GM18861 (cell line): ENCODE measurements around the gene ZCCHC24.
A peak's percentile ranks its signal among the peaks of the same experiment; 100 is the strongest.

Experiments used
- ATAC-seq: cut with Tn5 transposase; IDR thresholded peaks from one replicate; pipeline ENCODE4 v1.9.1; 2021; ENCODE audit not compliant: unreplicated experiment

ZCCHC24 gene

DNA sequence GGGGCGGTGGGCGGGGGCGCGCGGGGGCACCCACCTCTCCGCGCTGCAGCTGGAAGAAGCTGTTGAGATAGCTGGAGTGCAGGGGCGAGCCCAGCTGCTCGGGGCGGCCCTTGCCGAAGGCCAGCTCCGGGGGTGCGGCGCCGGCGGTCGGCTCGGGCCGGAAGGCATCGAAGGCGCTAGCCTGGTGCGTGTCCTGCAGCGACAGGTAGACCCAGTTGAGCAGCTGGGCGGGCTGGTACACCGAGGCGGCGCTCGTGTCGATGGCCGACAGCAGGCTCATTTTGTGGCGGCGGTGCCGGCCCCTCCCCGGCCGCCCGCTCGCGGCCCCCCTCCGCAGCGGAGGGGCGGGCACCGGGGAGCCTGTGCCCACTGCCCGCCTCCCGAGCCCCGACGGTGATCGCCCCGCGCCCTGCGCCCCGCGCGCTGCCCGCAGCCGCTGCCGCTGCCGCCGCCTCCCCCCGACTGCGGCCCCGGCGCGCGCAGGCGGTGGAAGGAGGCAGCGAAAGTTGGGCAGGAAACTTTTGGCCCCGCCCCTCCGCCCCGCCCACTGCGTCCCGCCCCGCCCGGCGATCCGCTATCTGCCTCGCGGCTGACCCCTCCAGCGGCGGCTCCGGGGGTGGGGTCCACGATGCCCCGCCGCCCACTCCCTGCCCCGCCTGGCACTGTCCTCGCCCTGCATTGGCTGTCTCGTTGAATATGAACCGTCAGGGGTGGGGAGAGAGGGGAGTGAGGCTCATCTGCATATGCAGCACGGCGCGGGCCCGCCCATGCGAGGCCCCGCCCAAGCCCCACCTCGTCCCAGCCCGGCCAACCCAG is at the start of gene ZCCHC24:
Gene ZCCHC24 (minus strand): TSS at position 464 of the 816 bp plus-strand sequence. CDS start 184 bp downstream, at position 280.
- ATAC-seq, result peak; percentile 94

- ATAC-seq, result no peak
These were observed 48.4 kb upstream of the ZCCHC24 start for GRCh38 chr10:79493806-79494205.

DNA sequence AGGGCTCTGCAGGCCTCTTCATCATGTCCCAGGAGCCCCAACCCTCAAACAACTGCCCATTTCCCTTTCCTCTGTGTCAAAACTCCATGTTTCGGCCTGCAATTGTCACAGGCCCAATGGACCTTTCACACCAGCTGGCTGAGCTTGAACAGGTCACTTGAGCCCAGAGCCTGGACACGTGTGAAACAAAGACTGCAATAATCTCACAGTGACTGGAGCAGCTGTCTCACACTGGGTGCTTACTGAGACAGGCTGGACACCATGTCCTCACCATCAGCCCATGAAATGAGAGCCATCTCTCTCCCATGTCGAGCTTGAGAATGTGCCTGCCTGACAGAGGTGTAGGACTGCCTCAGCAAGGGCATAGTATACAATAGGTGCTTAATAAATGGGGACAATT is 47.4 kb upstream of the ZCCHC24 start:
- no peak for ATAC-seq

DNA sequence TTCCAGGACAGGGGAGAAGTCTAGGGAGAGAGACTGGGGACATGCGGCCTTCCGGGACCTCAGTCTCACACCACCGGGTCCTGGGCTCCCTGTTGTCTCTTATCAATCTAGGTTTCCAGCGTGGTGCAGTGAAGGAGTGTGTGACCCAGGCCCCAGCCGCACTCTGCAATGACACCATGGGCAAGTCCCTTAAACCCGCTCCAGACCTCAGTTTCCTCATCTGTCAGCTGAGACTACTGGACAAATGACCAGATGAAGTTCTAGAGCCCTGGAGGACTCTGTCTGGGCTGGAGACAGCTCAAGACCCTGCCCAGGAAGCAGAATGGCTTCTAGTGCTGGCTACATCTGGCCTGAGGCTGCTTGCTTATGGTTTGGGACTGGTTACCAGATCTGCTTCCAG is 46.8 kb upstream of the ZCCHC24 start:
- ATAC-seq, result no peak

DNA sequence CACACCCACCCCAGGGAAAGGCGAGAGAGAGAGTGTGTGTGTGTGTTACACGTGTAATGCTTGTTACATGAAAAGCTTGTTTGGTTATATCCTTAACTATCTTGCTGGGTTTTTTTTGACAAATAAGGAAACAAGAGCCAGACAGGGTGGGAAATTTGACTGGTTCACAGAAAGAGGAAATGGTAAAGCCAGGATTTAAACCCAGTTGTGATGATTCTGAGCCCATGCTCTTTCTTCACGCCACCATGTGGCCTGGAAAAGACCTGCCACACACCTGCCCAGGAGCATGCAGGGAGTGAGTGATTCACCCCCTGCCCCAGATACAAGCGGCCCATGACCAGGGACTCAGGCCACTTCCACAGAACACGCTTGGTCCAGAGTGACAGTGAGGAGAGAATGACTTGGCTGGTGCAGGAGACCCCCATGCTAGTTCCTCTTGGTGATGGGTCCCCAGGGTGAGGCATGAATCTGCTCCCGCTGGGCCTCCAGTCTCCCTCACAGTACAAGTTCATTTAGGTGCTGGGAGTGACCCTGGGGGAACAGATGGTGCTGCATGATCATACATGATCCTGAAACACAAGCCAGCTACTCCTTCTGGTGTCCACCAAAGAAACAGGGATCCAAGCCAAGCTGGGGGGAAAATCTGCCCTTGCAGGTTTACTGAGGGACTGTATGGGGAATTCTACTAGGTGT is 45.9 kb upstream of the ZCCHC24 start:
- no peak for ATAC-seq

- no peak for ATAC-seq
These were observed 45.1 kb upstream of the ZCCHC24 start for GRCh38 chr10:79490400-79491142.

DNA sequence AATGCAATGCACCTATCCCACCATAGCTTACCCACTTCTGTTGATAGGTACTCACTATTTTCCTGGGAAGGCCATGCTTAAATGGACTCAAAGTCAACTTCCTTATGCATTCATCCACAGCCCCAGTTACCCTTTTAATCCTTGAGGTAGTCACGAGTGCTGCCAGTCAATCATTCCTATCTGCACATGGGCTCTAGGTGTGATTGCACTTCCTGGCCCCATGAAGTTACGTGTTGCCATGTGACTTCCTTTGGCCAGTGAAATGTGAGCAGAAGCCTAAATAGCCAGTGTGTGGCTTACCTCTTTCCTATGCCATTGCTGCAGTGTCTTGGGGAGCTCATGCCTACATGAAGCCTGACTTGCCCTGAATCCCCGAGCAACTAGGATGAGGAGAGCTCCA is 43.4 kb upstream of the ZCCHC24 start:
- ATAC-seq, result no peak

DNA sequence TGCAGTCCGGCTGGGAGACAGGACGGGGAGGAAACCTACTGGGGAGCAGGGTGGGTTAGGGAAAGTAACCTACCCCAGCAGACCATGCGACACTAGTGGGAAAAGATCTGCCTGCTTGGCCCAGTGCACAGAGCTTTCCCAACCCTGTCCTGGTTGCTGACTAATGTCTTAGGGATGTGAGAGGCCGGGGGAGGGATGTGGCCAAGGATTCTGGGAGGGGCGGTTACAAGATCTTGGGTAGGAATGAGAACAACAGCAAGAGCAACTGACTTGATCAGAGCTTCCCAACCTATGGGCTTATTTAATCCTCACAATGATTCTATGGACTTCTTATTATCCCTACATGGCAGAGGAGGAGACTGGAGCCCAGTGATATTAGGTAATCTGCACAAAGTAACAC is 42.9 kb upstream of the ZCCHC24 start:
- ATAC-seq, result no peak

DNA sequence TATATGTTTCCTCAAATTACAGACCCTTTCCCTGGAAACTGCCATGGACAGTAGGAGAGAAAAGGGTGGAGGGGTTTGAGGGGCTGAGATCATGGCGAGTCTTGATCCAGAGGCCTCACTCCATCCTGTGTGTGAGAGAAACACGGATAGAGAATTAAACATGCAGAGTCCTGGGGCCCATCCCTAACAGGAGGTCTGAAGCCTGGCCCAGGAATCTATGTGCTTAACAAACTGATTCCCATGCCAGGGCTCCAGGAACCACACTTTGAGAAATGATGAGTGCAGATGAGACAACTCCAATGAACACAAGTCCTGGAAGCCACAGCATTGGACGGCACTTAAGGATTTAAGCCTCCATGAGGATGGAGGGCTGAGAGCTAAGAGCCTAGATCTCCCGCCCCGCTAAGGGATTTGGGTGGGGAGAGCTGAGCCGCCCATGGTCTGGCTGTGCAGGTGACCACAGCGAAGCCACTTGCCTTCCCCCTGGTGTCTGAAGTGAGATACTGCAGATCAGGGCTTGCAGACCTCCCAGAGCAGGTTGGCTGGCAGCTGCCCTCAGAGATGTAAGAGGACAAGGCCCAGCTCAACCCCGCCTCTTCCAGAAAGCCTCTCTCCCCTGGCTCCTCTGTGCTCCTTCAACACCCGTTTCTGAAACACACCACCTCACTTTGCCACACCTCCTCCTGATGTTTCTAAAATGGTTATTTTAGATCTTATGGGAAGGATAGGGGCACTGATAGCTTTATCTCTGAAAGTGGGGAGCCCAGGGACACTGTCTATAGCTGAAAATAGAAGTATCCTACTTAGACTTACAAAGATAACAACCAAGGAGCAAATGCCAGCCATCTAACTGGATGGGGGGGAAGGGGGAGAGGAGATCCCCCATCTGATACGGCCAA is 42.1 kb upstream of the ZCCHC24 start:
- peak; percentile 75 for ATAC-seq

DNA sequence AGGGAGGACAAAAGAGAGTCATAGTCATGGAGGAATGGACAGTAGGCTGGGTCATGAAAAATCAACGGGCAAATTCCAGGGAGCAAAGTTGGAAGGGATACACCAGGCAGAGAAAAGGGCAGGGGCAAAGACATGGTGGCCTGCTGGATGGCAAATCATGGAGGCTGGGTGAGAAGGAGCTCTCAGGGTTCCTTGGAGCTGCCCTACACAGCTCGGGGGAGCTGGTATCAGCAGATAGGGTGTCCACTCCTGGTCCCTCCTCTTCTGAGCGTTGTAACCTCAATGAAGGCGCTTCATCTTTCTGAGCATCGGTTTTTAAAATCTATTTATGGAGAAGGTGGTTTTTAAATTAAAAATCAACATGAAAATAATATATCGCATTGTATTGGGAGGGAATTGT is 39.1 kb upstream of the ZCCHC24 start:
- ATAC-seq, result no peak

DNA sequence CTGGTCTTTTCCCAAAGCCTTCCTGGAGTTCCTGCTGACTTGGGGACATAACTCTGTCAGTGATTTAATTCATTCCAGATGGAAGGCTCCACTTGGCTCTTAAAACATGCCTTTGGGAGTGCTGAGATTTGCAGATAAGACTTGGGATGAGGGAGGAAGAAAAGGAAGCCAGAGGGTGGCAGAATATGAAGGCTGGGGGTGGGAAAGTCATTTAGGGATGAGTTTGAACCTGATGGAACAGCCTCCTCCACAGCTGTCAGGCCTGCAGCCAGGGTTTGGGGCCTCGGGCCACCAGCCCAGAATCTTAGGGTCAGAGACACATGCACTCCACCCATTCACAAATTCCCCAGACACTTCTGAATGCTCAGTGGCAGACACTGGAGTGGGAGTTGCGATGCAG is 38.5 kb upstream of the ZCCHC24 start:
- no peak for ATAC-seq

GRCh38 chr10:79483299-79483698 is 37.9 kb upstream of the ZCCHC24 start:
- no peak for ATAC-seq

GRCh38 chr10:79482741-79483140 is 37.3 kb upstream of the ZCCHC24 start:
- ATAC-seq, result no peak

DNA sequence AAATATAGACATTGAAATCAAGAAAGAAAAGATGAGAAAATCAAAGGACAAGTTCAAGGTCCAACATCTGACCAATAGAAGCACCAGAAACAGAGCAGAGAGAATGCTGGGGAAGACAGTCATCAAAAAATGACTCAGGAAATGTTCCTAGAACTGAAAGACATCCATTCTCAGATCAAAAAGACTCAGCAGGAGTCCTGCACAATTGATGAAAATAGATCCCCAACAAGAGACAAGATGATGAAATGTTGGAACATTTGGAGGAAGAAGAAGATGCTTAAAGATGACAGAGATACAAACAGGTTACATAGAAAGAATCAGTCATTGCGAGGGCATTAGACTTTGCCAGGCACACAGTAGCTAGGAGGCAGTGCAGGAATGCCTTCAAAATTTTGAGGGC is 36.9 kb upstream of the ZCCHC24 start:
- ATAC-seq, result no peak

DNA sequence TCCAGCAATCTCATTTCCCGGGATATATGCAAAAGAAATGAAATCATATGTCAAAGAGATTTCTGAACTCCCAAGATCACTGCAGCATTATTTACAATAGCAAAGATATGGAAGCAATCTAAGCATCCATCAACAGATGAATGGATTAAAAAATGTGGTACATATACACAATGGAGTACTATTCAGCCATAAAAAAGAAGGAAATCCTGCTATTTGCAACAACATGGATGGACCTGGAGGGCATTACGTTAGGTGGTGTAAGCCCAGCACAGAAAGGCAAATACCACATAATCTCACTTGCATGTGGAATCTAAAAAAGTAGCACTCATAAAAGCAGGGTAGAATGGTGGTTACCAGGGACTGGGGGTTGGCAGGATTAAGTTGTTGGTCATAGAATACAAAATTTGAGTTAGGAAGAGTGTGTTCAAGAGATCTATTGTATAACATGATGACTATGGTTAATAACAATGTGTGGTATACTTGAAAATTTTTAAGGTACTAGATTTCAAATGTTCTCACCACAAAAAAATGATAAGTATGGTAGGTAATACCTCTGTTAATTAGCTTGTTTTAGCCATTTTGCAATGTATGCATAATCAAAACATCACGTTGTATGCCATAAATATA is 34.0 kb upstream of the ZCCHC24 start:
- no peak for ATAC-seq

- no peak for ATAC-seq
These were observed 32.0 kb upstream of the ZCCHC24 start for GRCh38 chr10:79477456-79477855.

GRCh38 chr10:79476645-79477044 is 31.2 kb upstream of the ZCCHC24 start:
- ATAC-seq, result no peak

GRCh38 chr10:79475877-79476276 is 30.5 kb upstream of the ZCCHC24 start:
- ATAC-seq, result no peak

DNA sequence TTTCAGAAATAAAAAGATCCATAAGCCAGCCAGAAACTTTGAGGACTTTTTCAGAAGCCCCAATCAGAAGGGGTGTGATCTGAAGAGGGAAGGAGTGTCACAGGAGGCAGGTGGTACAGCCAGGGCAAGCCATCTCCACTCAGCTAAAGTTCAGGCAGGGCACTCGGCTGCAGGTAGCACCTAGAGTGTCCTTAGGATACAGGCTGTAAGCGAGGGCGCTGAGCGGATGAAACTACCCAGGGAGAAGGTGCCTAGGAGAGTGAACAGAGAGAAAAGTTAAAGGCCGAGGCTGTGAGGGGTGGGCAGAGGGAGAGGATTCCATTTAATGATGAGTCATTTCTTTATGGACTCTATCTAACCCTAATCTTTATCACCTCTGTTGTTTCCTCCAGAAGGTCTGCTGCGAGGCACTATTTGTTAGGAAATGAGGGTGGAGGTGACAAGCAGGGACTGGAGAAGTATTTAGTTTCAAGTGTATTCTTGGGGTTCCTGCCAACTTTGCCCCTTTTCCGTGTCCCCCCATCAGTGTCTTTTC is 29.8 kb upstream of the ZCCHC24 start:
- no peak for ATAC-seq

DNA sequence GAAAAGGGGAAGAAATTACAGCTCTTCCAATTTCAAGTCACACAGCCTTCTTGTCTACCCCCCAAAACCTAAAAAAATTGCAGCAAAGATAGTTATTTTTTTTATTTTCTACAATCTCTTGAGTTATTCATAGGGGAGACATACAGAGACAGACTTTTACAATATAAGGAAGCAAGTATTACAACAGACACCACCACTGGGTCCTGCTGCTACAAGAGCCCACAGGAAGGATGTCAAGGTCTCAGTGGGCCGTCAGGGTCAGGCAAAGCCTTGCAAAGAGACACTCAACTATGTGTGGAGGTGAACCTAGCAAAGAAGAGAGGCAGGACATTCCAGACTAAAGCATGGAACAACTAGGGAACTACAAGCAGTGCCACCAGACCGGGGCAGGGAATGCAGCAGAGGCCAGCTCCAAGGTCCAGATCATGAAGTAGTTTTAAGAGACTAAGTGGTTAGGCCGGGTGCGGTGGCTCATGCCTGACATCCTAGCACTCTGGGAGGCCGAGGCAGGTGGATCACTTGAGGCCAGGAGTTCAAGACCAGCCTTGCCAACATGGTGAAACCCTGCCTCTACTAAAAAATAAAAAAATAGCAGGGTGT is 28.2 kb upstream of the ZCCHC24 start:
- ATAC-seq, result no peak
